IMR-90 (cell line): ENCODE data around the gene CDK14.

Experiments
- BHLHE40 ChIP-seq: fragments of 150-350 bp; IDR thresholded peaks from 2 replicates; pipeline ENCODE4 v1.6.1; 2016; ENCODE audit warnings: mild to moderate bottlenecking, low read depth, low read length
- CEBPB ChIP-seq: IDR thresholded peaks from 2 replicates; pipeline ENCODE4 v1.6.1; 2012; ENCODE audit warnings: low read depth, low read length, improper control_type of control experiment
- CTCF ChIP-seq: conservative IDR thresholded peaks from 2 replicates; pipeline ENCODE4 v1.5.1; 2012; ENCODE audit warnings: mild to moderate bottlenecking, low read depth, low read length, improper control_type of control experiment
- MAFK ChIP-seq: IDR thresholded peaks from 2 replicates; pipeline ENCODE4 v1.6.1; 2012; ENCODE audit warnings: low read depth, low read length, improper control_type of control experiment
- MAZ ChIP-seq: IDR thresholded peaks from 2 replicates; pipeline ENCODE4 v1.6.1; 2012; ENCODE audit warnings: low read depth, mild to moderate bottlenecking, low read length, improper control_type of control experiment, moderate library complexity, borderline replicate concordance
- MXI1 ChIP-seq: IDR thresholded peaks from 2 replicates; pipeline ENCODE4 v1.6.1; 2012; ENCODE audit warnings: low read depth, mild to moderate bottlenecking, low read length, moderate library complexity, borderline replicate concordance
- POLR2A ChIP-seq: IDR thresholded peaks from 2 replicates; pipeline ENCODE4 v1.6.1; 2012; ENCODE audit warnings: mild to moderate bottlenecking, low read depth, low read length
- RAD21 ChIP-seq: IDR thresholded peaks from 2 replicates; pipeline ENCODE4 v1.6.1; 2012; ENCODE audit warnings: low read length, improper control_type of control experiment
- RCOR1 ChIP-seq: IDR thresholded peaks from 2 replicates; pipeline ENCODE4 v1.6.1; 2012; ENCODE audit warnings: mild to moderate bottlenecking, low read length, improper control_type of control experiment; ENCODE audit not compliant: insufficient replicate concordance
- TF ChIP-seq, protein P1 (sequence below): fragments of 150-350 bp; IDR thresholded peaks from 2 replicates; pipeline ENCODE4 v1.6.1; 2017; ENCODE audit warnings: mild to moderate bottlenecking, antibody characterized with exemption, low read length, low read depth

DNA sequence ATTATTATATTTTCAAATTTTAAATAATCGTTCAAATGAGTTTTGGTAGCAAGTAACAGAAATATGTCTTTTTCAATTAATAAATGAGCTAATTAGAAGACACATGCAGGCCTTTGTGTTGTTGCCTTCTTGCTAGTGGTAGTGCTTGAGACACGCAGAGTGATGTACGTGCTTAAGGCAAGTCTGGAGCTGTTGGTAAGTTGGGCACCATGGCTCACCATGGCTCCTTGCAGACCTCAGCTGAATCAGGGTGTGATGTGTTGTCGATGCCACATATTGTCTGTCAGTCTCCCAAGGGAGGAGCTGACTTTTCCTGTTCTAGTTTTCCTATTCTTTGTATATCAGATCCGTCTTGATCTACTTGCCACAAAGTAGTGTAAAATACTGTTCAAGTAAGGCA lies 8.3 kb downstream of the CDK14 start:
- TF ChIP-seq RAD21 (no peak), POLR2A (no peak), CTCF (no peak), MAZ (no peak), MXI1 (no peak), BHLHE40 (no peak), RCOR1 (no peak), CEBPB (no peak), MAFK (no peak)
- TF ChIP-seq, protein P1, sequence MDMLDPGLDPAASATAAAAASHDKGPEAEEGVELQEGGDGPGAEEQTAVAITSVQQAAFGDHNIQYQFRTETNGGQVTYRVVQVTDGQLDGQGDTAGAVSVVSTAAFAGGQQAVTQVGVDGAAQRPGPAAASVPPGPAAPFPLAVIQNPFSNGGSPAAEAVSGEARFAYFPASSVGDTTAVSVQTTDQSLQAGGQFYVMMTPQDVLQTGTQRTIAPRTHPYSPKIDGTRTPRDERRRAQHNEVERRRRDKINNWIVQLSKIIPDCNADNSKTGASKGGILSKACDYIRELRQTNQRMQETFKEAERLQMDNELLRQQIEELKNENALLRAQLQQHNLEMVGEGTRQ = no peak
